ENCODE results near the gene STK39.

GRCh38 chr2:168165397-168165796, 82.0 kb downstream of the STK39 start:
- TF ChIP-seq POLR2A (IDR thresholded peaks at IDR 0.05) (no peak), CTCF (IDR thresholded peaks at IDR 0.05) (no peak)

All from right lobe of liver (tissue), 4 donors.